Measurements from ENCODE around the gene PNPLA2.
A peak's percentile ranks its signal among the peaks of the same experiment; 100 is the strongest.

The PNPLA2 gene

GRCh38 chr11:845872-846495, 27.3 kb downstream of the PNPLA2 start:
- H3K9ac ChIP-seq (ENCODE audit: insufficient read length): no peak overlapping the region

DNA sequence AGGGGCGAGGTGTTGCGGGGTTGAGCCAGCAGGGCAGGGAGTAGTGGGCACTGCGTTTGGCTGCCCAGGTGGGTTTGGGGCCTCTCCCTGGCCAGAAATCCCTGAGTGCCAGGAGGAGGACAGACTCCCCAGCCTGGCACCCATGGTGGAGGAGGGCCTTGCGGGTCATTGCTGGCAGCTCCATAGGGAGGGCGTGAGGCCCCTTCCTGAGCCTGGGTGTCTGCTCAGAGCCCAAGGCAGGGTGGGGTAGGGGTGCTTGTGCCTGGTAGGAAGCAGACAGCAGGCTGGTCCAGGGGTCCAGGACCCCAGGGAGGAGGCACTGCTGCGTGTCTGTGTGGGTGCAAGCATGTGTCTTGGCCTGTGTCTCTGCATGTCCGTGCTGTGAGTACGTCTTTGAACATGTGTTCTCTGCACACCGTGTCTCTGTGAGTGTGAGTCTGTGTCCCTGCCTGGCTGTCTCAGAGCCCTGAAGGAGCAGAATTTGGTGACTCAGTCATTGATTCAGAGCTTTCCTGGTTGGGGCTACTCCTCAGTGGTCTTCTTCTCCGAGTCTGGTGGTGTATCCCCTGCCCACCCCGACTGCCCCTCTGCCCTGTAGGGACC, 27.9 kb downstream of the PNPLA2 start:
- TF ChIP-seq POLR2AphosphoS5 (IDR thresholded peaks at IDR 0.05; ENCODE audit: borderline replicate concordance, low read depth, low read length): no peak
- no peak for TF ChIP-seq FOXP2 (optimal IDR thresholded peaks at IDR 0.05; ENCODE audit: control extremely low read depth, extremely low read length, insufficient read depth)
- no peak for TF ChIP-seq EZH2 (IDR thresholded peaks at IDR 0.05)
- Histone ChIP-seq H3K27ac (peak overlapping the region; percentile 86; the same call in 1 of the 2 replicates), H3K9ac (ENCODE audit: insufficient read length) (no peak overlapping the region), H3K36me3 (ENCODE audit: insufficient read depth, low read length) (no peaks in the 10 kb centered on the region), H3K4me3 (no peak overlapping the region), H3K9me3 (ENCODE audit: low read depth, low read length) (no peaks in the 10 kb centered on the region)
- no peak for DNase-seq (ENCODE audit: low read depth, low spot score)

More at GRCh38 chr11:845872-846495, 27.3 kb downstream of the PNPLA2 start:
- peak overlapping the region; percentile 86 for H3K27ac ChIP-seq
- H3K36me3 ChIP-seq (ENCODE audit: insufficient read depth, low read length): no peaks in the 10 kb centered on the region
- DNase-seq (ENCODE audit: low read depth, low spot score): no peak
- H3K4me3 ChIP-seq: peak overlapping the region; percentile 25; the same call in 1 of the 2 replicates
- no peaks in the 10 kb centered on the region for H3K9me3 ChIP-seq (ENCODE audit: low read depth, low read length)
- TF ChIP-seq EZH2 (IDR thresholded peaks at IDR 0.05) (no peak), POLR2AphosphoS5 (IDR thresholded peaks at IDR 0.05; ENCODE audit: borderline replicate concordance, low read depth, low read length) (peak; percentile 18; the same call in 1 of the 2 replicates)

DNA sequence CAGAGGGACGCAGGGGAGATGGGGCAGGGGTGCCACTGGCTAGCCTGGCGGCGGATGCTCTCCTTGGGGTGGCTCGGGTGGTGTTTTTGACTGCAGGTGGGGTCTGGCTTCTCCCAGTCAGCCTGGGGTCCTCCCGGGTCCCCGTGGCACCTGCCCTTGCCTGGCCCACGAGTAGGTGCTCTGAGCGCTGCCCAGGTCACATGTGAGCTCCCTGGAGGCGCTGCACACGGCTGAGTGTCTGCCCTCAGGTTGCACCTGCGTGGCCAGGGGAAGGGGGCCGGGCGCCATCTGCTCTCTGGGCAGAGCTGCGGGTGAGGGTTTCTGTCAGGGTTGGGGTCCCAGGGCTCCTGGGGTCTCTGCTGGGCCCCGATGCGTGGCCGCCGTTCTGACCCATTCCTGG, 29.2 kb downstream of the PNPLA2 start:
- TF ChIP-seq FOXP2 (optimal IDR thresholded peaks at IDR 0.05; ENCODE audit: control extremely low read depth, extremely low read length, insufficient read depth): no peak
- Histone ChIP-seq H3K36me3 (ENCODE audit: insufficient read depth, low read length) (no peaks in the 10 kb centered on the region), H3K9ac (ENCODE audit: insufficient read length) (no peak overlapping the region), H3K27ac (no peak overlapping the region), H3K9me3 (ENCODE audit: low read depth, low read length) (no peaks in the 10 kb centered on the region), H3K4me3 (no peak overlapping the region)
- no peak for DNase-seq (ENCODE audit: low read depth, low spot score)

DNA sequence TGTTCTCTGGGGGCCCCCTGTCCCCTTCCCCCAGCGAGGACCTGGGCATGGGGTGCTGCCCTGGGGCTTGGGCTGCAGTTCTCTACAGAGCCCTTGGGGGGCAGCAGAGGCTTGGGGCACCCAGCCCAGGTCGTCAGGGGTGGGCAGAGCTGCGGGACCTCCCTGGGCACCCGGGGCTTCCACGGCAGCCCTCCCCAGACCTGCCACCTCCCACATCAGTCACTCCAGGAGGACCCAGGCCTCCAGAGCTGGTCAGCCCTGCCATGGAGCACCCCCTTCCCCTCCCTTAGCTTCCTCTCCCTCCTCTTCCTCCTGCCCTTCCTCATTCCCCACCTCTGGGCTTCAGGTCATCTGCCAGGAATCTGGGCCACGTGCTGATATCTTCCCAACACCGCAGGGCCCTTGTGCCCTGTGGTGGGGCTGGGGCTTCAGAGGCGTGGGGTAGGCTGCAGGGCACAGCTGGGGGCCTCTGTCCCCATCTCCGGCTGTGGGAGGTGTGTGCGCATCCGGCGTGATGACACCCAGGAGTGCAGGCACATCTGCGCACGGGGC, 29.7 kb downstream of the PNPLA2 start:
- H3K4me3 ChIP-seq: 0 out of 2 replicates have a peak overlapping the region, but pooled peaks have one; percentile 83
- H3K9ac ChIP-seq (ENCODE audit: insufficient read length): no peak overlapping the region
- no peaks in the 10 kb centered on the region for H3K36me3 ChIP-seq (ENCODE audit: insufficient read depth, low read length)
- no peaks in the 10 kb centered on the region for H3K9me3 ChIP-seq (ENCODE audit: low read depth, low read length)
- TF ChIP-seq EZH2 (IDR thresholded peaks at IDR 0.05): no peak
- no peak for TF ChIP-seq FOXP2 (optimal IDR thresholded peaks at IDR 0.05; ENCODE audit: control extremely low read depth, extremely low read length, insufficient read depth)
- TF ChIP-seq POLR2AphosphoS5 (IDR thresholded peaks at IDR 0.05; ENCODE audit: borderline replicate concordance, low read depth, low read length): no peak; the same call in 1 of the 2 replicates
- H3K27ac ChIP-seq: 0 out of 2 replicates have a peak overlapping the region, but pooled peaks have one; percentile 25
- no peak for DNase-seq (ENCODE audit: low read depth, low spot score)

DNA sequence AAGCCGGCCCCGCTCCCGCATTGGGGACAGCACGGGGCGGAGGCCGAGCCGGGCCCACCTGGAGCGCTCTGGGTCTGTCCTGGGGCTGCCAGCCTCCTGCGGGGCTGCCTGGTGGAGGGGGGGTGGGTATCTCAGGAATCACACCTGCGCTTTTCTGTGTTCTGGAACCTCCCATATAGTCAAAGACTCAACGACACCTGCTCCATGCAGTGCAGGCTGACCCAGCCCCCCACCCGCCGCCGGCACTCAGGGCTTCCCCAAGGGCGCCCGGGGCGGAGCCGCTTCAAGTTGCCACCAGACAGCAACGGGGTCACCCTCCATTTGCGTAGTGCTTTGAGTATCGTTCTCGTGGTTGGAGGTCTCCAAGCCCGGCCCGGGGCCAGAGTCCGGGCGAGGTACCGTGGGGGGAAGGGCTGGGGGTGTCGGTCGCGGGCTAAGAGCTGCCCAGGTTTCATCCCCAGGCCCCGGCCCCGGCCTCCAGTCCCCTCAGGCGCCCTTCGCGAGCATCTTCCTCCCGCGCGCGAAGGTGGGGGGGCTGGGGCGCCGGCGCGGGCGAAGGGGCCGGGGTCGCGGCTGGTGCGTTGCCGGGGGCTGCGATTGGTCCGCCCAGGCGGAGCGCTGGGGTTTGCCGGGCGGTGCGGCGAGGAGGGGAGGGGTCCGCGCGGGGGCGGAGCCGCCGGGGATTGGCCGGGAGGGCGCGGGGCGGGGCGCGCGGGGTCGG, 30.6 kb downstream of the PNPLA2 start:
- H3K27ac ChIP-seq: 0 out of 2 replicates have a peak overlapping the region, but pooled peaks have one; percentile 25
- DNase-seq (ENCODE audit: low read depth, low spot score): no peak

DNA sequence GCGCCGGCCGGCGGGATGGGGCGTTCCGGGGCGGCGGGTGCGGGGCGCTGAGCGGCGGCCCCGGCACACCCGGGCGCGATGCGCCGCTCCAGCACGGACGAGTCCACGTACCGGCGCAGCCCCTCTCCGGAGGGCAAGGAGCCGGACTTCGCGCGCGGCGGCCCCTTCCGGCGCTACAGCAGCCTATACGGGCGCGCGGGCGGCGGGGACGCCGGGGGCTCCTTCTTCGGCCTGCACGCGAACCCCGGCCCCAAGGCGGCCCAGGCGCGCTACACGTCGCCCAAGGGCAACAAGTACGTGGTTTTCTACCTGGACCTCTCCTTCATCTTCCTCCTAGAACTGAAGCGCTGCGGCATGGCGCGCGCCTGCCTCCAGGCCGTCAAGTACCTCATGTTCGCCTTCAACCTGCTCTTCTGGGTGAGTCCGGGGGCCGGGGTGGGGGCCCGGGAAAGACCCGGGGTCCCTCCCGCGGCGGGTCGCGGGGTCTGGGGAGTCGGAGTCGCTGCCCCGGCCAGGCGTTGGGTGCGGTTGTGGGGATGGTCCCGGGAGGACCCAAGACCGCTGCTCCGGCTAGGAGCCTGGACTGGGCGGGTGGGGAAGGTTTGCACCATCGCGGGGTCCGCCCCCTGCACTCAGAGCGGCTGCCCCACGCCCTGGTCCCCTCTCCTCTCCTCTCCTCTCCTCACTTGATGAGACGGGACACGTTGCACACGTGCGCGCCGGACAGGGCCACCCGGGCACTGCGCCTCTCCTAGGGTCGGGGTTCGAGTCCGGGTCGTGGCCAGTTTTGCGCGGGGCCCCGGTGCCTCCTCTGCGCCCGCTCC, 31.4 kb downstream of the PNPLA2 start:
- Histone ChIP-seq H3K36me3 (ENCODE audit: insufficient read depth, low read length) (no peaks in the 10 kb centered on the region), H3K9me3 (ENCODE audit: low read depth, low read length) (no peaks in the 10 kb centered on the region), H3K4me3 (peak overlapping the region; percentile 83), H3K9ac (ENCODE audit: insufficient read length) (peak overlapping the region; percentile 56), H3K27ac (no peak overlapping the region)
- no peak for DNase-seq (ENCODE audit: low read depth, low spot score)
- TF ChIP-seq POLR2AphosphoS5 (IDR thresholded peaks at IDR 0.05; ENCODE audit: borderline replicate concordance, low read depth, low read length): no peak
- no peak for TF ChIP-seq EZH2 (IDR thresholded peaks at IDR 0.05)
- no peak for TF ChIP-seq FOXP2 (optimal IDR thresholded peaks at IDR 0.05; ENCODE audit: control extremely low read depth, extremely low read length, insufficient read depth)

More for the DNA sequence above, 30.6 kb downstream of the PNPLA2 start:
- Histone ChIP-seq H3K9me3 (ENCODE audit: low read depth, low read length) (no peaks in the 10 kb centered on the region), H3K36me3 (ENCODE audit: insufficient read depth, low read length) (no peaks in the 10 kb centered on the region), H3K4me3 (peak overlapping the region; percentile 83), H3K9ac (ENCODE audit: insufficient read length) (no peak overlapping the region)
- TF ChIP-seq POLR2AphosphoS5 (IDR thresholded peaks at IDR 0.05; ENCODE audit: borderline replicate concordance, low read depth, low read length) (no peak), EZH2 (IDR thresholded peaks at IDR 0.05) (no peak), FOXP2 (optimal IDR thresholded peaks at IDR 0.05; ENCODE audit: control extremely low read depth, extremely low read length, insufficient read depth) (no peak)

- no peak overlapping the region for H3K9ac ChIP-seq (ENCODE audit: insufficient read length)
- TF ChIP-seq FOXP2 (optimal IDR thresholded peaks at IDR 0.05; ENCODE audit: control extremely low read depth, extremely low read length, insufficient read depth) (no peak), POLR2AphosphoS5 (IDR thresholded peaks at IDR 0.05; ENCODE audit: borderline replicate concordance, low read depth, low read length) (no peak), EZH2 (IDR thresholded peaks at IDR 0.05) (no peak)
- H3K36me3 ChIP-seq (ENCODE audit: insufficient read depth, low read length): no peaks in the 10 kb centered on the region
- H3K4me3 ChIP-seq: peak overlapping the region; percentile 83
- DNase-seq (ENCODE audit: low read depth, low spot score): no peak
- H3K27ac ChIP-seq: no peak overlapping the region
- H3K9me3 ChIP-seq (ENCODE audit: low read depth, low read length): no peaks in the 10 kb centered on the region
These were observed 32.4 kb downstream of the PNPLA2 start for GRCh38 chr11:850775-851763.
